Left cardiac atrium (tissue), 4 donors: Measurements from ENCODE around the gene TBC1D9. TPM values are rescaled to one million over a fixed set of nuclear protein-coding genes. Genes with fewer than 3 reads are reported as not detected.
"Not testable (repeated sequence)": the region's sequence is repeated elsewhere in the genome, so short reads cannot be mapped to it uniquely, and the experiment has no call there.

Source experiments
- ATAC-seq, 2 donors: fragments of 200-7000 bp; cut with Tn5 transposase; one replicate each; pipeline ENCODE4 v1.9.1; 2020; ENCODE audit warnings: mild to moderate bottlenecking in 2 of 2, moderate library complexity in 2 of 2
- DNase-seq: peaks from one replicate; pipeline ENCODE4 v3.0.0-alpha.2; 2020
- intact Hi-C, 2 donors: fragments of 100-400 bp; cut with DNase I; formaldehyde crosslinking; loops; one replicate each; pipeline versions ENCODE4 v1.14.1 to v1.15.1; 2022 to 2023
- total RNA-seq, 2 donors: library from RNA; stranded (reverse); fragmentation: NEBNext Ultra II Directional; extraction: Animal tissue kit (Norgen Biotek cat#: 25700); gene quantifications; one replicate each; pipeline ENCODE4 v1.2.1, GENCODE V29; 2021
- donor health status: DM: no; HTN: yes; CAD: no.
- donor health status: DM: no; HTN: yes; CAD: no; lungs with severe emphysema.
- donor health status: DM: yes; HTN: yes; CAD: no.
- donor health status: Dilated cardiomyopathy.

Gene TBC1D9
- total RNA-seq, 2 donors from 2014 or later = 15.6 to 17.2 TPM

DNA sequence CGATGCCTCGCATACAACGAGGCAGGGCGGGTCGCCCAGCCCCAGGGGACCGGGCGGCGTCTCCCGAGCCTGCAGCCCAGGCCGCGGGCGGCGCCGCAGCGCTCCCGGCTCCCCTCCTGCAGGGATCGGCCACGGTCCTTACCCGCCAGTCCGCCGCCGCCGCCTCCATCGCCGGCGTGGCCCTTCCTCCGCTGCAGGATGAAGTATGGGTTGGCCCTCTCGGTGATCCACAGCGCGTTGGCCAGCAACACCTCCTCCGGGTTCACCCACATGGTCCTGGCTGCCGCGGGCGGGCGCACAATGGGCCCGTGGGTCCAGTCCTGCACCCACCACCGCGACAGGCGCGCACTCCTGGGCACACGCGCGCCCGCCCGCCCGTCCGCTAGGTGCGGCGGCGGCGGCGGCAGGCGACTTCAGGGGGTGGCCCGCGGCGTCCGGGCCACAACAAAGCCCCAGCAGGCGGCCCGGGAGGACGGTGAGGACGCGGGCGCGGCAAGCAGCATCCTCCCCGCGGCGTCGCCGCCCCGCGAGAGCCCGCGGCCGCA lies 339 bp downstream of the TBC1D9 start:
- ATAC-seq (peak; percentile 60 to 70), DNase-seq (peak; percentile 67)
- intact Hi-C loops = loop anchor here in 1 of 2 donors (5.0 kb wide), 1 partner anchor 109 kb away; no protein-coding TSS in a partner anchor

DNA sequence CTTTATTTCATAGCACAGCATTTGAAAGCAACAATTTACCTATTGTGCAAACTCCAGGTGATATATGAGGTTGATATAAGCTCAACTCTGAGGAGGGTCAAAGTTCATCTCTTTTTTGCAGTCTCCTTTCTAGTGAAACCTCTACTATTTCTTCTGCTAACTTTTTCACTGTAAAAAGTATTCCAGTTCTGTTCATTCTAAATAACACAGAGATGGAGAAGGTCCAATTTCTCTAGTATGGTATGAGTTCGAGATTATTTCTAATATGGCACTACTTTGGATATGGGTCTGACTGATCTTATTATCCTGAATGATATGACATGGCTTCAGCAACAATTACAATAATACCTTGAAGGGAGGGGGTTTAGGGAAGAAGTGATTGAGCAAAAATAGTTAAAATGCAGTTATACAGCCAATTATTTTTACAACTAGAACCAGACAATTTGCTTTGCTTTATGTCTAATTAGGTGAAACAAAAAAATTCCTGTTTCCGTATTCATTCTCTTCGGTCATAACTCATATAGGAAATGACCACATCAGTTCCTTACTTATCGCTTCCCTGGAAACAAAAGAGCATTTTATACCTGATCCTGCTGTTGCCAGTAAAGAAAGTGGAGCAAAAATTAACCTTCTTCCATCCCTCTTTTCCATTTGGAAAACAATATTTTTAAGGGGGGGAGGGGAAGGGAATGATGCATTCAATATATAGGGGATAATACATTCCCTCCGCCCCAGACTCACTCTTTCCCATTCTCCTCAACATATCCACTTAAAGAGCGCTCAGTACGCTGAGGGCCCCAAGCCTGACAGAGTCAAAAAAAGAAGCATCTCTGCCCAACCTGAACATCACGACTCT lies 1.0 kb downstream of the TBC1D9 start:
- ATAC-seq (no peak), DNase-seq (no peak)
- intact Hi-C loops = loop anchor here in 1 of 2 donors (5.0 kb wide), 1 partner anchor 108 kb away; no protein-coding TSS in a partner anchor

DNA sequence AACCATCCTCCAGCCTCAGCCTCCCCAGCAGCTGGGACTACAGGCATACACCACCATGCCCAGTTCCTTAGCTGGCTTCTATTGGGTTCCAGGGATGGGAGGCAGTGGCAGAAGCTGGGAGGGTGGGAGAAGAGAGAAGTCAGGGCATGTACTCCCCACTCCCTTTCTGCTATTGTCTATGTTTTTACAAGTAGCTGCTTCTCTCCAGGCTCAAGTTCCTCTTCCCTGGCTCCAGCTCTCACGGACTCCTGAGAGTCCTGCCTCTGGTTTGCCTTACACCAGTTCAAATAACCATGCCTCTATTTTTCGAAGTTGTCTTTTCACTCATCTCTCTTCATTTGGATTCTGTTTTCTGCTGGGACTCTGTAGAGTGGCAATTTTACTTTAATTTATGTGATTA lies 2.9 kb downstream of the TBC1D9 start:
- no peak for ATAC-seq
- no peak for DNase-seq
- intact Hi-C loops = no loop called here

DNA sequence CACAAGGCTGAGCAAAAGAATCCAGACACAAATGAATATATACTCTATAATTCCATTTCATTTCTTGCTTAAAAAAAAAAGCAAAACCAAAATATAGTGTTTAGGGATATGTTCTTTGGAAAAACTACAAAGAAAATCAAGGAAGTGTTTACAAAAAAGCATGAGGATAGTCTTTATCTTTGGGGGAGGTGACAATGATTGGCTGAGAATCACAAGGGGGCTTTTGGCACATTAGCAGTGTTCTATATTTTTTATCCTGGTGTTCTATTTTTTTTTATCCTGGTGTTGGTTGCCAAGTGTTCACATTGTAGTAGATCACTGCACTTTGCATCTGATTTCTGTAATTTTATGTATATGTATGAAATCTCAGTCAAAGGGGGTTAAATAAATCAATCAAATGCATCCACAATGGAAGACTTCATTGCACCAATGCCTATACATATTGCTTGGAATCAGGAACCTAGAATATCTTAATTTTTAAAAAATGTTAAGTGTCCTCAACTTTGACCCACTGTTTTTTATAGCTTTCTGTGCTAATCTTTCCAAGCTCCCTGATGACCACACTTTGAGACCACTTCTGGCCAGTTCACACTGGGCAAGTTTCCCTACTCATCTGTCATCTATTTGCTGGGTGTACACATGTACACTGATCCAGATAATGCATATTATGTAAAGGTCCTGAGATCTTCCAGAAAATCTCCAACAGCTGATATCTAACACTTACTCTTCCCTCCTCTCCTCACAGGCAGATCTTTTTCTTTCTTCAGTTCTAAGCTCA lies 3.7 kb downstream of the TBC1D9 start:
- ATAC-seq = no peak
- DNase-seq = no peak
- intact Hi-C loops = no loop called here

DNA sequence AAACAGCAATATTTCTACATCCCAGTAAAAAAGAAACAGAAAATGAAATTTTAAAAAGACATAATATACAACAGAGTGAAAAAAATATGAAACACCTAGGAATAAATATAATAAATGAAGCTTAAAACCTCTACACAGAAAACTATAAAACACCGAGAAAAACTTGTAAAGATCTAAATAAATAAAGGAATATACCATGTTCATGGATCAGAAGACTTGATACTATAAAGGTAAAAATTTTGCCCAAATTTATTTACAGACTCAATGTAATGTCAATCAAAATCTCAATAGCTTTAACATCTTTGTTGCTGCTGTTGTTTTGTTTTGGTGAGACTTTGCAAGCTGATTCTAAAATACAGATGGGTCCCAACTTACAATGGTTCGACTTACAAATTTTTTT lies 5.7 kb downstream of the TBC1D9 start:
- intact Hi-C loops = no loop called here
- DNase-seq (no peak), ATAC-seq (no peak)

DNA sequence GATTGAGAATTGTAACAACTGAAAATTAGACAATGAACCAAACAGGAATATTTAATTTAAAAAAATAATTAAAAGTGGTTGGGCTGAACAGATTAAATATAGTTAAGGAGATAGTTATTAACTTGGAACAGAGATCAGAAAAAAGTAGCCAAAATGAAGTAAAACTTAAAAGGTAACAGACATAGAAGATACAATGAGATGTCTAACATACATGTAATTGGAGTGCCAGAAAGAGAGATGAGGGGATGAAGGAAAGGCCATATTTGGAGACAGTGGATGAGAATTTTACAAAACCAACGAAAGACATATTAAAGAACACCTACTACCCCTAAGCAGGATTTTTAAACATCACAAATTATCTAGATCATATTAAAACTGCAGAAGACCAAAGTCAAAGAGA lies 8.0 kb downstream of the TBC1D9 start:
- ATAC-seq = no peak
- intact Hi-C loops = no loop called here
- no peak for DNase-seq

DNA sequence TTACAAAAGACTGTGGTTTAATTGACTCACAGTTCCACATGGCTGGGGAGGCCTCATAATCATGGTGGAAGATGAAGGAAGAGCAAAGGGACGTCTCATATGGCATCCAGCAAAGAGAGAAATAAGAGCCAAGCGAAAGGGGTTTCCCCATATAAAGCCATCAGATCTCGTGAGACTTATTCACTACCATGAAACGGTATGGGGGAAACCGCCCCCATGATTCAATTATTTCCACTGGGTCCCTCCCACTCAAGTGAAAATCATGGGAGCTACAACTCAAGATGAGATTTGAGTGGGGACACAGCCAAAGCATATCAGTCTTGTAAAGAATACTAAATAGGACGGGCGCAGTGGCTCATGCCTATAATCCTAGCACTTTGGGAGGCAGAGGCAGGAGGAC lies 9.6 kb downstream of the TBC1D9 start:
- ATAC-seq, DNase-seq, intact Hi-C loops: not testable (repeated sequence)

DNA sequence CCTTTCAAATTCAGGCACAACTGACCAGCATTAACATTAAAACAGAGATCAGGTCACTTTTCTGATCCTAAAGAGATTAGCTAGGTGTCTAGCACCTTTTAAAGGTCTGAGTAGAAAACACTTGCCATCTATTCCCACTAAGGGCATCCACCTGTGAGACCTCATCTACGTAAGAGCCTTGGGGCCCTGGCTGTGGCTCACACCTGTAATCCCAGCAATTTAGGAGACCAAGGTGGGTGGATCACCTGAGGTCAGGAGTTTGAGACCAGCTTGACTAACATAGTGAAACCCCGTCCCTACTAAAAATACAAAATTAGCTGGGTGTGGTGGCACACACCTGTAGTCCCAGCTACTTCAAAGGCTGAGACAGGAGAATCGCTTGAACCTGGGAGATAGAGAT lies 11.8 kb downstream of the TBC1D9 start:
- DNase-seq = no peak
- ATAC-seq = no peak
- intact Hi-C loops = no loop called here

DNA sequence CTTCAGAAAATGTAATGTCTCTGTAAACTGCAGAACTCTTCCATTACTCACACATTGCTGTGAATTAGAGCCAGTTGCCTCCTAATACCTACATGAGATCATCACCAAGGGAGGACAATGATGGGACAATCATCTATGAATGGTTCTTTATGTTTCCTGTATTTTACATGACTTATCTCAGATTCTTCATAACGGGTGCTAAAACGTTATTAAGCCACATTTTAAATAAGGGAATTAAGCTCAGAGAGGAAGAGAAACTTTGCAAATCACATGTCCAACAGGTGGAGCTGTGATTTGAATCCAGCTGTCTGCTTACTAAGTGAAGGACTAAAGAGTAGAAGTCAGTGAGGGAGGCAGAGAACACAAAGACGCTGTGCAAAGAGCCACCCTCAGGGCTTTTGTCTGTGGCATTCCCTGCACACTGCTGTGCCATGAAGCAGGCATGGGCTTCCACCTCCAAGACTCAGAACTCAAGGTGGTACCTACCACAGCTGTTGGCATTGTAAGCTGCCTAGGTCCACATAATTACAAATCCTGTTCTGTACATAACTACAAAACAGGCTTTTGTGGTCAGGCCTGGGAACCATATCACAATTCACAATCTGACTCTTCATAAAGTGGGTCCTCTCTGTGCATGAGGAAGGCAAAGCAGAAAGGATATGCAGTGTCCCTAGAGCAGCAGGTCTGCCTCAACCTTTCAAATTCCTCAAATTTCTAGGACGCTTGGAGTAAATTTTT lies 12.8 kb downstream of the TBC1D9 start:
- intact Hi-C loops = no loop called here
- DNase-seq = no peak
- peak; percentile 55 to 62 for ATAC-seq

DNA sequence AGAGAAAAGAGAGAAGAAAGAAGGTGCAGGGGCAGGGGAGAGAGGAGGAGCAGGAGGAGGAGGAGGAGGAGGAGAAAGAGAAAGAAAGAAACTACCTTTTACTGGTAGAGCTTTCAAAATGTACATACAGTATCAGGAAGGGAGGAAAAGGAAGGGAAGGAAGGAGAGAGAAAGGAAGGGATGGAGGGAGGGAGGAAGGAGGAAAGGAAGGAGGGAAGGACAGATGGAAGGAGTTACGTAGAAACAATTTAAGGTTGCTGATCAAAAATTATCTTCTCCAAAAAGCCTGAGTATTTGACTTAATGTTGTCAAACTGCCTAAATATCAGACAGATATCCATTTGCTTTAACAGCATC lies 13.4 kb downstream of the TBC1D9 start:
- ATAC-seq = peak in 1 of 2 donors; percentile 10

DNA sequence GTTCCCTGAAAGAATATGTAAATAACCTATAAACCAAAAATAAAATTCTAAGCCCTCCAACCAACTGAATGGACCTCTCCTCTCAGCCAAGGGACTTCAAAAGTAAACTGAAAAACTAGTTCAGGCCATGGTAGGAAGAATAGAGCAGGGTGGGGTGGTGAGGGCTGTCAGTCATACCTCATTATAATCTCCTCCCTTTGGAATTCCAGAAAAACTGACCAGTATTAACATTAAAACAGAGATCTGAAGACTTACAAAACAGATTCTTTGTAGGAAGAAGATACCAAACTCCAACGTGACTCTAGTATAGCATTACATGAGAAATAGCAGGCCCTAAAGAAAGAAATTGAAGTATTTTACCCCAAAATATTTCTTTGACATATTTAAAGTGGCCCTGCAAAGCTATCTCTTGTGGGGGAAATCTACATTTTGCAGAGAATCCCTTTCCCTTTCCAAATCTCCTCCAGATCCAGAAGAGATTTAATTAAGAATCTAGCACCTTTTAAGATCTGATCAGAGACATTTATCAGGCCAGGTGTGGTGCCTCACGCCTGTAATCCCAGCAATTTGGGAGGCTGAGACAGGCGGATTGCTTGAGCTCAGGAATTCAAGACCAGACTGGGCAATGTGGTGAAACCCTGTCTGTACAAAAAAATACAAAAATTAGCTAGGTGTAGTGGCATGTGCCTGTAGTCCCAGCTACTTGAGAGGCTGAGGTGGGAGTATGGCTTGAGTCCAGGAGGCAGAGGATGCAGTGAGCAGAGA lies 15.1 kb downstream of the TBC1D9 start:
- intact Hi-C loops = no loop called here
- ATAC-seq = no peak

More for the DNA sequence above, 13.4 kb downstream of the TBC1D9 start:
- intact Hi-C loops = no loop called here
- DNase-seq = no peak

DNA sequence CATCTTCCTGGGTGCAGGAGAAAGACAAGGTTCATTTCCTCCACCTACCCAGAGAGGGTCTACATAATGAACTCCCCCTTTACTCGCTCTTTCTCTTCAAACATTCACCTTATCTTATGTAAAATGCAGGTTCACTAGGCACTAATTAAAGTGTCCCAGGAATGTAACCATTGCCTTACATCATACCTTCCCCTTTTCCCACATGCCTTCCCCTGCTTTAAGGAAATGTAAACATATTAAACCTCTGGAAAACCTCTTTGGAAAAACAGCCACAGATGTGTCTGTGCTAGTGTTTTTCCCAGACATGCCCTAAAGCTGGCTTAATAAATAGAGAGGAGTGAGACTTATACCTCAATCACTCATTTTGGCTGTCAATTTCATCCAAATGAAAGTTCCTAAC lies 15.8 kb downstream of the TBC1D9 start:
- intact Hi-C loops = no loop called here
- ATAC-seq (no peak), DNase-seq (no peak)

More for the DNA sequence above, 15.1 kb downstream of the TBC1D9 start:
- DNase-seq = no peak

DNA sequence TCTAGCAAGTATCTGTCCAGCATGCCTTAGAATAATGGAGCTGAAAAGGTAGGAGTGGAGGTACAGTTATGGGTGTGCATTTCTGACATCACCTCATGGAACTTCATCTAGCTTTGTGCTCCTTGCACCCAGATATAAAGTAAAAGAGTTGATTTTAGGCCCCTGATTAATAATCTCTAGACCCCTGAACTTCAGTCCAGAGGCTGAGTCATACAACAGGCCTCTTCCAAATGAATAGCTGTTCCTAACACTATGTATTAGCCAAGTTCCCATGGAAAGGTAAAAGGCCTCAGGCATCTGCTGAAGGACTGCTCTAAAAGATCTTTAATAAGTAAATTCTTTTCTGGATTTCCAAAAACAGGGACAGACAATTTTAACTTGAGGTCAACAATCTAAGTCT lies 16.2 kb downstream of the TBC1D9 start:
- ATAC-seq = no peak
- intact Hi-C loops = no loop called here

DNA sequence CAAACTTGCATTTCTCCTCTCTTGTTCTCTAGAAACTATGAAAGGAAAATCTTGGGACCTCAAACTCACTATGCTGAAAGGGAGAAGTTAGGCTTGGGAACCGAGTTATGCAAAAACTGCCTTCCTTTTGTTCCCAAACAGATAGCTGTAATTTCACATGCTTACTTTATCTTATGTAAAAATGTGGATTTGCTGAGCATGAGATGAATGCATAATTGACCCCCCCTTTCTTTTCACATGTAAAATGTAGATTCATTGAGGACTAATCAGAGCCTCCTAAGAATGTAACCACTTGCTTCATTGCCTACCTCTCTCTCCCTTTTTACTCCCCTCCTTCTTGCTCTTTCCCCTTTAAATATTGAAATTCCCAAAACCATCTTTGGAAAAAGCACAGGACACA lies 18.0 kb downstream of the TBC1D9 start:
- no peak for ATAC-seq
- DNase-seq = no peak
- intact Hi-C loops = no loop called here

More for the DNA sequence above, 16.2 kb downstream of the TBC1D9 start:
- DNase-seq = no peak

DNA sequence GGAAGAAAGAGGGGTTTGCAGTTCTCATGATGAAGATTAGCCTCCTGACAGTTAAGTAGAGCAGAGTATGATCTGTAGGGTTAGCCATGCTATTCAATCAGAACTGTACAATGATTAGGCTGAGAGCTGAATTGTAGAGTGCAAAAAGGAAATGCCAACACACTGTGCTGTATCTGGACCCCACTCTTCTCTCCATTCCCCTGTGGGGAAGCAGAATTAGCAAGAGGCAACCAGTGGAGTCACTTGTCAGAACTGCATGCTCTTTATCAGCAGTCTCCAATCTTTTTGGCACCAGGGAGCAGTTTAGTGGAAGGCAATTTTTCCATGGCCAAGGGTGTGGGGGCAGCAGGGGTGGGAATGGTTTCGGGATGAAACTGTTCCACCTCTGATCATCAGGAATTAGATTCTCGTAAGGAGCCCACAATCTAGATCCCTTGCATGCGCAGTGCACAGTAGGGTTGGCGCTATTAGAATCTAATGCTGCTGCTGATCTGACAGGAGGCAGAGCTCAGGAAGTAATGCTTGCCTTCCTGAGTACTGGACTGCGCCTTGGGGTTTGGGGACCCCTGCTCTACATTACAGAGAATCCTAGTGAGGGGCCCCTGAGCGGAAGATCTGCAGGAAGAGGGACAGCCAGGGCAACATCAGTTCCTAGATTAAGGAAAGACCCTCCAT lies 19.4 kb downstream of the TBC1D9 start:
- intact Hi-C loops = no loop called here
- DNase-seq (no peak), ATAC-seq (peak; percentile 28 to 29)

DNA sequence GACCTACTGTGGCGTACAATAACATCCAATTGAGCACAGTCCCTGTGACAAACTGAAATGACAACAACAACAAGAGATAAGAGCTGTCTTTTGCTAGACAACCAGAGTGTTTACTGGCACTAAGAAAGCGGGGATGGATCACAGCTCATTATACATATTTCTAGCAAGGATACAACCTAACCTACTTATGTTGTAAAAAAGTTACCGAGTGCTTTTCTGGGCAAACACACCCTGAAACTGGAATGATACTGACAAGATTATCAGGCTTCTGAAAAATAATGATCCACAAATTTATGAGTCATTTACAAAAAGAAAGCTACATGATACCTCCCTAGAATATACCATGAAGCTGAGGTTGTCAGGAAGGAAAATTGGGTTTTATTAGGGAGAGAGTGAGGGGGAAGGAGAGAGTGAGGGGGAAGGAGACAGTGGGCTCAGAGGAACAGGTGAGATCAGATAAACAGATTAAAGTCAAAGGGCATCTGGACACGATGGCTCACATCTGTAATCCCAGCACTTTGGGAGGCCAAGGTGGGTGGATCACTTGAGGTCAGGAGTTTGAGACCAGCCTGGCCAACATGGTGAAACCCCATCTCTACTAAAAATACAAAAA lies 20.3 kb downstream of the TBC1D9 start:
- ATAC-seq = peak in 1 of 2 donors; percentile 66
- intact Hi-C loops = no loop called here
- DNase-seq = no peak

DNA sequence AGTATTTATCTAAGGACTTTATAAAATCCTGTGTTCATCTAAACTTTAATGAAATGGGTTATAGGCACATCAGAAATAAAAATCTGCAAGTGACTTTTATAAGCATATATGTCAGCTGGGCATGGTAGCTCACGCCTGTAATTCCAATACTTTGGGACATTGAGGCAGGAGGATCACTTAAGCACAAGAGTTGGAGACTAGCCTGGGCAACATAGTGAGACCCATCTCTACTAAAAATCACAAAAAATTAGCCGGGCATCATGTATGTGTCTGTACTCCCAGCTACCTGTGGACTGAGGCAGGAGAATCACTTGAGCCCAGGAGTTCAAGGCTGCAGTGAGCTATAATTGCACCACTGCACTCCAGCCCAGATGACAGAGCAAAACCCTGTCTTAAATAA lies 20.9 kb downstream of the TBC1D9 start:
- DNase-seq (no peak), ATAC-seq (no peak)
- intact Hi-C loops = no loop called here

DNA sequence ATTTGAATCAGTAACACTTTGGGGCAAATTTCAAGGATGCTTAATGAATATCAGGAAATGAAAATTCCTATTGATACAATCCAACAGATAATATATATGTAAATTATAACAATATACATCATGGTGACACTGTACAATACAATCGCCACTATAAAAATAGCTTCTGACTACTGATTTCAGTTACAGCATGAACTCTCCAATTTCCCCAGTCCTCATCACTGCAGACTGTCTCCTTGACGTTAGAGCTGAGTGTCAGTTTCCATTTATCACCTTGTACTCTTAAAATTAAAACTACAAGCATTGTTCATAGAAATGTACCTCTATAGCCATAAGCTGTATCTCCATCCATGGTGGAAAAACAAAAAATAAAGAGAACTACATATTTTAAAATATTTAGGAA lies 23.4 kb downstream of the TBC1D9 start:
- intact Hi-C loops = no loop called here
- ATAC-seq (no peak), DNase-seq (no peak)
